ENCODE results near the gene ZNF22.

Gene ZNF22

GRCh38 chr10:44990965-44991364 lies 9.8 kb upstream of the ZNF22 start:
- no peak overlapping the region for H3K4me3 ChIP-seq (ENCODE audit: low read depth, low read length)
- in situ Hi-C loops (cut with HindIII; ENCODE audit: low sequenced_read_pairs) = no loop called here
- DNase-seq (ENCODE audit: low read depth) = no peak
- TF ChIP-seq, protein P1, sequence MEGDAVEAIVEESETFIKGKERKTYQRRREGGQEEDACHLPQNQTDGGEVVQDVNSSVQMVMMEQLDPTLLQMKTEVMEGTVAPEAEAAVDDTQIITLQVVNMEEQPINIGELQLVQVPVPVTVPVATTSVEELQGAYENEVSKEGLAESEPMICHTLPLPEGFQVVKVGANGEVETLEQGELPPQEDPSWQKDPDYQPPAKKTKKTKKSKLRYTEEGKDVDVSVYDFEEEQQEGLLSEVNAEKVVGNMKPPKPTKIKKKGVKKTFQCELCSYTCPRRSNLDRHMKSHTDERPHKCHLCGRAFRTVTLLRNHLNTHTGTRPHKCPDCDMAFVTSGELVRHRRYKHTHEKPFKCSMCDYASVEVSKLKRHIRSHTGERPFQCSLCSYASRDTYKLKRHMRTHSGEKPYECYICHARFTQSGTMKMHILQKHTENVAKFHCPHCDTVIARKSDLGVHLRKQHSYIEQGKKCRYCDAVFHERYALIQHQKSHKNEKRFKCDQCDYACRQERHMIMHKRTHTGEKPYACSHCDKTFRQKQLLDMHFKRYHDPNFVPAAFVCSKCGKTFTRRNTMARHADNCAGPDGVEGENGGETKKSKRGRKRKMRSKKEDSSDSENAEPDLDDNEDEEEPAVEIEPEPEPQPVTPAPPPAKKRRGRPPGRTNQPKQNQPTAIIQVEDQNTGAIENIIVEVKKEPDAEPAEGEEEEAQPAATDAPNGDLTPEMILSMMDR (IDR thresholded peaks at IDR 0.05; ENCODE audit: low read depth, low read length, missing control alignments) = no peak

DNA sequence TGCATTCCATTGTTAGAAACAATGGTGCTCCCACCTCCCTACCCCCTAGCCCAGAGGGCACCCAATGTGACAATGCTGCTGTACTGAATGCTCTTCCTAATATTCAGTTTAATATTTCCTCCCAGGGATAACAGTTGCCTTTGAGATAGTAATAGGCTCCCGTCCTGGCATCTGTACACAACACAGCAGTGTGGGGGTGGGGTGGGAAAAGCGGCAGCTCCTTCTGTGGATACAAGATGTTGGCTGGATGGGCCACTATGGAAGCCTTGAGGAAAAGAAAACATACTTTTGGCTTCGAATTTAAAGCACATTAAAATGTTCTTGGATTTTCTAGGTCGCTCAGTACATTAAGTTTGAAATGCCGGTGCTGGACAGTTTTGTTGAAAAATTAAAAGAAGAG lies 9.2 kb upstream of the ZNF22 start:
- DNase-seq (ENCODE audit: low read depth) = no peak
- TF ChIP-seq, protein P1 (IDR thresholded peaks at IDR 0.05; ENCODE audit: low read depth, low read length, missing control alignments) = no peak
- in situ Hi-C loops (cut with HindIII; ENCODE audit: low sequenced_read_pairs) = no loop called here

DNA sequence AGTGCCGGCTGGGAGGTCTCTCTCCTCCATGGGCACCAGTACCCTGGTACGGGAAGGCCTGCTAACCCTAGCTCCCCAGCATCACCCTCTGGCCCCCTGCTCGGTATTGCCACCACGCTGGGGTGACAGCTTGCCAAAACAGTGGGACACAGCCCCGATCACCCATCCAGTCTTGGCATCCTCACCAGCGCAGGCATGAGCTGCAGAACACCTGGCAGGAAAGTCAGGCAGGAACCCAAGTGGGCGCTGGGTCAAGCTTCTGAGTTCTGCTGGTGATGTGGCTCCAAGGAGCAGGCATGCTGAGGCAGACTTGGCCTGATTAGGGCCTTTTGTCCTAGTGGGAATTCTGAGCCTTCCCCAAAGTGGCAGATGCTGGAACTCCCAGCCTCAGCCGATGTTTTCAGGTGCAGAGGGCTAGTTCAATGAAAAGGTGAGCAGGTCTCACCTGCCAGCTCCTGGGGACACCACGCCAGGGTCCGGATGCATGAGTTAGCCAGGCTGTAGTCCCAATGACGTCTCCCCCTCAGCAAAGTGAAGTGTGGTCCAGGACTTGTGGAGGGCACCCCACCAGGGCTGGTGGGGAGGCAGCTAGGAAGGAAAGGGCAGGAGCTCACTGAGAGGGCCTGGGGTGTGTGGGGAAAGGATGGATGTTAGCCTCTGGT lies 8.5 kb upstream of the ZNF22 start:
- no peak overlapping the region for H3K4me3 ChIP-seq (ENCODE audit: low read depth, low read length)
- TF ChIP-seq, protein P1 (IDR thresholded peaks at IDR 0.05; ENCODE audit: low read depth, low read length, missing control alignments) = no peak
- in situ Hi-C loops (cut with HindIII; ENCODE audit: low sequenced_read_pairs) = no loop called here
- no peak for DNase-seq (ENCODE audit: low read depth)

More for the DNA sequence above, 9.2 kb upstream of the ZNF22 start:
- no peak overlapping the region for H3K4me3 ChIP-seq (ENCODE audit: low read depth, low read length)

- H3K4me3 ChIP-seq (ENCODE audit: low read depth, low read length) = no peak overlapping the region
- TF ChIP-seq, protein P1 (IDR thresholded peaks at IDR 0.05; ENCODE audit: low read depth, low read length, missing control alignments) = no peak
- in situ Hi-C loops (cut with HindIII; ENCODE audit: low sequenced_read_pairs) = no loop called here
- DNase-seq (ENCODE audit: low read depth) = no peak
Measured at GRCh38 chr10:44992732-44993225, 7.9 kb upstream of the ZNF22 start.

DNA sequence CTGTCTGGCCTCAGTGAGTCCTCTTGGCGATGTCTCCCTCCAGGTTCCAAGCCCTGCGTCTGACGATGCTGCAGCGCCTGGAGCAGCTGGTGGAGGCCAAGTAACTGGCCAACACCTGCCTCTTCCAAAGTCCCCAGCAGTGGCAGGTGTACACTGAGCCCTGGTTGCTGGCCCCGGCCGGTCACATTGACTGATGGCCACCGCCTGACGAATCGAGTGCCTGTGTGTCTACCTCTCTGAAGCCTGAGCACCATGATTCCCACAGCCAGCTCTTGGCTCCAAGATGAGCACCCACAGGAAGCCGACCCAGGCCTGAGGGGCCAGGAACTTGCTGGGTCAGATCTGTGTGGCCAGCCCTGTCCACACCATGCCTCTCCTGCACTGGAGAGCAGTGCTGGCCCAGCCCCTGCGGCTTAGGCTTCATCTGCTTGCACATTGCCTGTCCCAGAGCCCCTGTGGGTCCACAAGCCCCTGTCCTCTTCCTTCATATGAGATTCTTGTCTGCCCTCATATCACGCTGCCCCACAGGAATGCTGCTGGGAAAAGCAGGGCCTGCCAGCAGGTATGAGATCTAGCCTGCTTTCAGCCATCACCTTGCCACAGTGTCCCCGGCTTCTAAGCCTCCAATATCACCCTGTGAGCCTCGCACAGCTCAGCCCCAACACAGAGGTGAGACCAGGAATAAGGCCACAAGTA lies 7.3 kb upstream of the ZNF22 start:
- DNase-seq (ENCODE audit: low read depth) = no peak
- H3K4me3 ChIP-seq (ENCODE audit: low read depth, low read length) = no peak overlapping the region
- TF ChIP-seq, protein P1 (IDR thresholded peaks at IDR 0.05; ENCODE audit: low read depth, low read length, missing control alignments) = no peak
- in situ Hi-C loops (cut with HindIII; ENCODE audit: low sequenced_read_pairs) = no loop called here

DNA sequence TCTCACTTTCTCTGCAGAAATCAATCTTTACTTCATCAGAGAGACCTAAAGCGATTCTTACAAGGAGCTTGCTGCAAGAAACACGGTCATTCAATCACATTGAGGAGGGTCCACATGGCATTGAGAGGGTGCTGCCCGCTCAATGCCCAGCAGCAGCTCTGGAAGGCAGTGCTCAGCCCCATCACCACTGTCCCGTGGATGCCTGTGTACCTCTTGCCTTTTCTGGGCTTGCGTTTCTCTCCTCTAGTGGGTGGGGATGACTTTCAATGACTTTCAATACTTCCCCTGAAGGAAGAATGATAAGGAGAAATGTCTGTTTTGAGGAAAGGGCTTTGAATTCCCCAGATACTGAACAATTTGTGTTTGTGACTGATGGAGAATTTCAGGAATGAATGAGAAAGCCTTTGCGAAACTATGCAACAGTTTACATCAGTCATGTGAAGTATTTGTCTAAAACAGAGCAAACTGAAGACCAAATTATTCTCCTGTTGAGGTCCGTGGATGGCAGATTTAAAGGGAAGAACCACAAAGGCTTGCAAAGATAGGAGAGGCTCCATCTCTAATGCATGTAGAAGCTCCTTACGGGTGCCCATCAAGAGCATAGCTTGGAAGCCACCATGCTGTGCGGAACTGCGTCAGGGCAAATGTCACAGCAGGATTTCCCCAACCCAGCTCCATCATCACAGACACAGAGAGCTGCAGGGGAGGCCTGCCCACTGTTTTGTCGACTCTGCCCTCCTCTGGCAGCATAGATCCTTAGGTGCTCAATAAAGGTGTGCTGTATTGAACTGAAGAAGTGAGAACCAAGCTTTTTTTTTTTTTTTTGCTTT lies 6.6 kb upstream of the ZNF22 start:
- no peak for DNase-seq (ENCODE audit: low read depth)
- in situ Hi-C loops (cut with HindIII; ENCODE audit: low sequenced_read_pairs) = no loop called here
- H3K4me3 ChIP-seq (ENCODE audit: low read depth, low read length) = no peak overlapping the region
- TF ChIP-seq, protein P1 (IDR thresholded peaks at IDR 0.05; ENCODE audit: low read depth, low read length, missing control alignments) = no peak
